Stimulated activated CD4-positive, alpha-beta T cell treated with anti-CD3 and anti-CD28 coated beads, Interleukin-12 subunit alpha, Interleukin-12 subunit beta, amount 100 ng/mL, for 4 hours (primary cell): ENCODE data around the gene SV2B.

Source experiments
- DNase-seq: peaks from one replicate; pipeline ENCODE4 v3.0.0-alpha.2; 2020

The SV2B gene

GRCh38 chr15:91102546-91103330, 2.7 kb downstream of the SV2B start:
- DNase-seq = no peak

DNA sequence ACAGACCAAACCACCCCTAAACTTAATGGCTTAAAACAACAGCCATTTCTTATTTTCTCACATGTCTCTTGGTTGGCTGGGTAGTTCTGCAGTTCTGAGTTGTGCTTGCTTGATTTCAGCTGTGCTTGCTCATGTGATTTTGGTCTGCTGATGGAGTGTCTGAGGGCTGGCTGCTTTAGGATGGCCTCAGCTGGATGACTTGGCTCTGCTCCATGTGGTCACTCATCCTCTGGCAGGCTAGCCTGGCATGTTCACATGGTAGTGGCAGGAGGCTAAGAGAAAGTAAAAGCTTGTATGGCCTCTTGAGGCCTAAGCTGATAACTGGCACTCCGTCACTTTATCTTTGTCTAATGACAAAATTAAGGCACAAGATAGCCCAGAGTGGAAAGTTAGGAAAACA, 4.1 kb downstream of the SV2B start:
- no peak for DNase-seq

GRCh38 chr15:91108421-91108820, 8.4 kb downstream of the SV2B start:
- no peak for DNase-seq

GRCh38 chr15:91109885-91110284, 9.8 kb downstream of the SV2B start:
- DNase-seq = no peak

DNA sequence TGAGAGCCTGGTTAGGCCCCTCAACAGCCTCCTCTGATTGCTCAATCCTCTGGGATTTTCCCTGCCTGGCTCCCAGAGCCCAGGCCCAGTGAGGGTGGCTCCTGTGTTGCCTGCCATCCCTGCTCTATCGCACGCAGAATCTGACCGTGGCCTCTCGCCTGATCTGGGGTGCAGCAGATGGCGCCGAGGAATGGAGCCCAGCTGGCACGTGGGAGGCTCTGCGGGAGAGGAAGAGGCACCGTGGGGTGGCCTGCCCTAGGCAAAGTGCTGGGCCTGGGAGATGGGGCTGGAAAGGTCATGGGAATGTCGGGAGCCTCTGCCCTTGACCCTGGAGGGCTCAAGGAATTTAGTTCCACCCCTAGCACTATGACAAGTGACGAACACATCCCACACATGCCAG, 10.3 kb downstream of the SV2B start:
- no peak for DNase-seq

DNA sequence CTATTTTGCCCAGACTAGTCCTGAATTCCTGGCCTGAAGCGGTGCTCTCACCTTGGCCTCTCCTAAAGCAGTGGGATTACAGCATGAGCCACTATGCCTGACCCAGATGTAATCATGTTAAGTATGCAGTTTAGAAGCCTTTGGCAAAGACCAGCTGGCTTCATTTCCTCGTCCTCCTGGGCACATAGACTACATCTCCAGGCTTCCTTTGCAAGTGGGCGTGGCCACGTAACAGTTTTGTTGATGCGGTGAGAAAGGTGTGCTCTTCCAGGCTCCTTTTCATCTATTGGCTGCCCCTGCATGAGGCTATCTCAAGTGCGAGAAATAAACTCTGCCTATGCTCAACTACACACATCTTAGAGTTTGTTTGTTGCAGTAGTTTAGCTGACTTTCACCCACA, 13.0 kb downstream of the SV2B start:
- DNase-seq = no peak

GRCh38 chr15:91114301-91114700, 14.2 kb downstream of the SV2B start:
- DNase-seq = no peak

DNA sequence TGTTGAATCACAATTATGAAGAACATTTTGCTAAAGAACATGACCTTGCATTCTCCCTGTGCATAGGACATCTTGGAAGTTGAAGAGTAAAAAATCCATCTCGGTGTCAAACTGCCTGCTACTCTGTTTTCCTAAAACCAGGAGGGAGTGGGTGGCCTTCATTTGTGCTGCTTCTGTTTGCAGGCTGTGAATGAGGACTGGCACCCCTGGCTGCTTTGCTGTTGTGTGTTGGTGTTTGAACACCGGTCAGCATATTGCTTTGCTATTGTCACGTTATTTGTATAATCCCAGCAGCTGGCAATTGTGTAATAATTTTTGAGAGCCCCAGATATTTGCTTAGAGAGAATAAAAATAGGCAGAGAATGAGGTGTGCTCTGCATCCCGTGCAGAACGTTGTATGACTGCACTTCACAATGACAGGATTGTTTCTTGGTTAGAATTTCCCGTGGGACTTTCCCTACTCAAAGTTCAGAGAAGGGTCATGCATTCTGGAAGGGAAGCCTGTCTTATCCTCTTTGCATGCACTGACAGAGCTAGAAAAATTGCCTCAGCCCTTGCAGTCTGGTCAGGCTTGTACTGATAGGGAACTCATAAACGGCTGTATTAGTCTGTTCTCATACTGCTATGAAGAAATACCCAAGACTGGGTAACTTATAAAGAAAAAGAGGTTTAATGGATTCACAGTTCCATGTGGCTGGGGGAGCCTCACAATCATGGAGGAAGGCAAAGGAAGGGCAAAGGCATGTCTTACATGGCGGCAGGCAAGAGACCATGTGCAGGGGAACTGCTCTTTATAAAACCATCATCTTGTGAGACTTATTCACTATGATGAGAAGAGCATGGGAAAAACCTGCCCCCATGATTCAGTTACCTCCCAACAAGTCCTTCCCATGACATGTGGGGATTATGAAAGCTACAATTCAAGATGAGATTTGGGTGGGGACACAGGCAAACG, 16.3 kb downstream of the SV2B start:
- DNase-seq = no peak

GRCh38 chr15:91117375-91117774, 17.3 kb downstream of the SV2B start:
- no peak for DNase-seq

DNA sequence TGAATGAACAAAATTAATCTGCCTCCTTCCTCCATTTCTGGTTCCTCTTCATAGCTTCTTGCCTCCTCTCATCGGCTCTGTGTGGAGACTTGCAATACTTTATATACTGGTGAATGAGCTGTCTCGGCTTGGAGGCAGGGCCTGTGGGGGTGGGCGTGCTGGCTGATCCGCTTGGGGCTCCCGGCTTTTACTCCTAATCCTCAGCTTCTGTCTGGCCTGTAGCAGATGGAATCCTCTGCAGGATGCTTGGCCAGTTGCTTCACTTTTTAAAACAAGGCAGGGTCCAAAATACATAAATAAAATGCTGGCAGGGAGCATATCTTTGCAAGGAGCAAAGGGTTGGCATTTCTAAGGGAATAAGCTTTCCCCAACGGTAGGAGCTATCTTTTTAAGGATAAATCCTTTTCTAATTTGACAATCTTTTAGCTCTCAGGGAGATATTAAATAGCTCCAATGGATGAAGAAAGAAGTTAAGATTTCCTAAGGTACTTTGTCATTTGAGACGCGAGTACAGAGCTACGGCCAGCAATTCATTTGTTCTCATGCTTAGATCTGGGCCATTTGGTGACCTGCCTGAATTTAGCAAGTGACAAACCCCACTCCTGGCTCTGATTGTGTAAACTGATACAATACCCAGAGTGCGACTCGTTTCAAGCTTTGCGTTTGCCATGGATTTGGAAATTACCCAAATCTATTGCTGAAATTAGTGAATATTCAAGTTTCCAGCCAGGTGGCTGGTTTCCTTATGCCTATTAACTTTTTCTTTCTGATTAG, 18.9 kb downstream of the SV2B start:
- no peak for DNase-seq

DNA sequence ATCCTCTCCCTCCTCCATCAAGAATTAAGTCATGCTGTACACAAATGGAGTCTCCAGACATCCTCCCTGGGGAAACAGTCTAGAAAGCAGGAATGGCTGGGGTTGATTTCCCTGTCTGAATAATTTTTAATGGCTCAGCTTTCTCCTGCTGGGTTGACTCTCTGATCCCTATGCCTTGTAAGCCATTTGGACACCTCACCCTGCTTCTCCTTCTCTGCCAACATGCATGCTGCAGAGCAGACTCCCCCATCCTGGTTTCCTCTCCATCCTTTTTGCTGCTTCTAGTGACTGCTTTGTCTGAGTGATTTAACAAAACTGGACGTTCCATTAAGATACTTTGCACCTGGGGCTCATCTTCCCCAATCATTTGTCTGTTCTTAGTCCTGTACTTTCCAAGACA, 22.2 kb downstream of the SV2B start:
- DNase-seq = no peak

DNA sequence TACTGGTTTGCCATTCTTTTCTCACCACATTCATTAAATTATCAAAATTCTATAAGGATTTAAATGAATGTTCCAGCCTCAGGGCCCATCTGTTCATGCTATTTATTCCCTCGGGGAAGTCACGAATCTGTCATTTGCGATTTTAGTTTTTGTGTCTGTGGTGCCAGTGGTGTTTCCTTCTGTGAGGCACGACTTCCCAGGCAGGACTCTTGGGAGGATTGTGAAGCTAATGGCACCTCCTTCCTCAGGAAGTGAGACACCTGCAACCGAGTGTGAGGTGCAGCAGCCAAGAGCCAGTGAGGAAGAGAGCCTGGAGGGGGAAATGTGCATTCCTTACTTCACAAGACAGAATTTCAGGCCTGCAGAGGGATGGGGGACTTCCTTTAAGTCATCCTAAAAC, 24.1 kb downstream of the SV2B start:
- DNase-seq = no peak

DNA sequence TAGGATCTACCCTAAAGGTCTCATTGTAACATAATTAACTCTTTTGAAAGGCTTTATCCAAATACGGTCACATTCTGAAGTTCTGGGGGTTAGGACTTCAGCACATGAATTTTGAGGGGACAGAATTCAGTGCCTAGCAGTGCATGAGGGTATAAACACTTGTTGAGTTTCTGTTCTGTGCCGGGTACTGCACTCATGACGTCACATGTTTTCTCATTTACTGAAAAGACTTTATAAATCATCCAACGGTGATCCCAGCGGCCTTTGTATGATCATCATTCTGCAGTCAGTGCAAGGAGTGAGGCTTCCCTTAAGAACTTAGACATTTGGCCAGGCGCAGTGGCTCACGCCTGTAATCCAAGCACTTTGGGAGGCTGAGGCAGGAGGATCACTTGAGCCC, 25.1 kb downstream of the SV2B start:
- no peak for DNase-seq

GRCh38 chr15:91126080-91126479, 26.0 kb downstream of the SV2B start:
- DNase-seq = no peak

DNA sequence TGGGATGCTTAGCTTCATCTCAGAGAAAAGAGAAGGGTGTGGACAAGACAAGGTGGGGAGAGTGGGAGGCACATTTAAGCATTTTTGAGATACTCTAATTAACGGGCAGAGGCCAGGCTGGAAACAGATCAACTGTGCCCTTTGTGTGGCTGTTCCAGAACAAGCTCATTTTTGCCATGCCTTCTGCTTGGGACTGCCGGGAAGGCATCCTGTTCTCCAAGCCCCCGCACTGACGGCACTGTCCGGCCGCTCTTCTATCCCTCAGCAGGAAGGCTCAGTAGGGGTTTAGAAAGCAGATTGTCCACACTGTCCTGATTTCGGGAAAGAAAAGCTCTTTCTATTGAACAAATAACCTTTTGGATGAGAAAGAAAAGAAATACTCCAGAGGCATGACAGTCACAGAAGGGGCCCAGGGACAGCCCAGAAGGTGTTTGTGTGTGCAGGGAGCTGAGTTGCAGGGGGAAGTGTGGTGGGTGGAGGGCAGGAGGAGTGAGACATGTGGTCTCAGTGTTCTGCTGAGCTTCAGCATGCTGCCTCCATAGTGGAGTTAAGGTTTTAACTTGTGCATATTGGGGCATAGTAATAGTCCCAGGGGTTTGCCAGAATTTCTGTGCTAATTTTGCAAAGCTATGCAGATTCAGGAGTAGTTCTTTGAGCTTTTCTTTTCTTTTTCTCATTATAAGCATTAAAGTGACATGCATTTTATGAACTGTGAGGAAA, 27.3 kb downstream of the SV2B start:
- DNase-seq = no peak

- DNase-seq = no peak
Observed at GRCh38 chr15:91128016-91128415, 28.0 kb downstream of the SV2B start.

- no peak for DNase-seq
Observed at GRCh38 chr15:91129436-91129835, 29.4 kb downstream of the SV2B start.

- no peak for DNase-seq
Observed at GRCh38 chr15:91132079-91132478, 32.0 kb downstream of the SV2B start.

GRCh38 chr15:91133511-91133910, 33.5 kb downstream of the SV2B start:
- DNase-seq = no peak

GRCh38 chr15:91135201-91136130, 35.4 kb downstream of the SV2B start:
- no peak for DNase-seq

DNA sequence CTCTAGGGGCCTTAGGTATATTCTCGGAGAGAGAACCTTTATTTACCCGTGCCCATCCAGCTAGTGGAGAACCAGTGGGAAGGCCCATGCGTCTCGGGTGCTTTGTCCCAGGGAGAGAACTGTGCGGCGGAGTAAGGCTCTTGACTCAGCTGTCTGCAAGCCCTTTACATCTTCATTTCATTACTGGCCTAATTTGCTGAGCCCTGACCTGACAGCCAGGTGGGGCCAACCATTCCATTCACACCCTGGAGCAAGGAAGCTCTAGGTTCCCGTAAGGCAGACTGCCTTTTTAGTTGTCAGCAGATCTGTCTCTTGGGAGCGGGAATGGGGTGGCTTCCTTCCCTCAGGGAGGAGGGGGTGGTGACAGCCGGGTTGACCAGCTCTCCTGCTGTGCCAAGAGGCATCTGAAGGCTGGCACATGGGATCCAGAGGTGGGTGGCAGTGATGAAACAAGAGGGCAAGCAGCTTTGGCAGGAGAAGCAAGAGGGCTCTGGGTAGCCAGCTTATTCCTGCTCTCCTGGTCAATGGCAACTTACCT, 36.4 kb downstream of the SV2B start:
- DNase-seq = no peak
